T-helper 1 cell treated with Interleukin-12 subunit alpha and Interleukin-12 subunit beta and Interleukin-4 antibody, amounts not matched to agents 30 μg/mL and 1 μg/mL, for 36 hours (primary cell): Measurements from ENCODE around the gene INPP5A.

Experiments used
- H3K27ac Mint-ChIP-seq: one replicate; pipeline ENCODE4 v1.8.0; 2021; ENCODE audit warnings: mild to moderate bottlenecking, mixed read lengths
- H3K27me3 Mint-ChIP-seq: one replicate; pipeline ENCODE4 v1.8.0; 2021; ENCODE audit warnings: low read depth, mixed read lengths
- H3K36me3 Mint-ChIP-seq: one replicate; pipeline ENCODE4 v1.8.0; 2021; ENCODE audit warnings: low read depth, mixed read lengths
- H3K4me1 Mint-ChIP-seq: one replicate; pipeline ENCODE4 v1.8.0; 2021; ENCODE audit warnings: low read depth, mixed read lengths
- H3K4me3 Mint-ChIP-seq: one replicate; pipeline ENCODE4 v1.8.0; 2021; ENCODE audit warnings: mild to moderate bottlenecking, moderate library complexity, mixed read lengths
- H3K9me3 Mint-ChIP-seq: one replicate; pipeline ENCODE4 v1.8.0; 2021; ENCODE audit warnings: mixed read lengths

INPP5A gene

GRCh38 chr10:132688580-132689420 lies 151.2 kb downstream of the INPP5A start:
- H3K36me3 Mint-ChIP-seq = peaks cover 16% of the 10 kb centered on the region
- H3K4me3 Mint-ChIP-seq = no peak overlapping the region
- no peak overlapping the region for H3K27ac Mint-ChIP-seq
- peaks cover under 1% of the 10 kb centered on the region for H3K9me3 Mint-ChIP-seq
- peaks cover 10% of the 10 kb centered on the region for H3K4me1 Mint-ChIP-seq
- H3K27me3 Mint-ChIP-seq = no peaks in the 10 kb centered on the region

- Mint-ChIP-seq H3K27ac (no peak overlapping the region), H3K4me3 (no peak overlapping the region), H3K36me3 (peaks cover 21% of the 10 kb centered on the region), H3K4me1 (peaks cover 8% of the 10 kb centered on the region), H3K27me3 (no peaks in the 10 kb centered on the region), H3K9me3 (peaks cover 11% of the 10 kb centered on the region)
Observed at GRCh38 chr10:132689721-132690360, 152.3 kb downstream of the INPP5A start.

- H3K4me1 Mint-ChIP-seq = peaks cover 8% of the 10 kb centered on the region
- H3K4me3 Mint-ChIP-seq = no peak overlapping the region
- H3K27me3 Mint-ChIP-seq = no peaks in the 10 kb centered on the region
- H3K27ac Mint-ChIP-seq = no peak overlapping the region
- peaks cover 15% of the 10 kb centered on the region for H3K9me3 Mint-ChIP-seq
- H3K36me3 Mint-ChIP-seq = peaks cover 21% of the 10 kb centered on the region
Observed at GRCh38 chr10:132690401-132690800, 152.8 kb downstream of the INPP5A start.

- Mint-ChIP-seq H3K9me3 (peaks cover 17% of the 10 kb centered on the region), H3K27ac (no peak overlapping the region), H3K4me1 (peaks cover 13% of the 10 kb centered on the region), H3K4me3 (no peak overlapping the region), H3K36me3 (peaks cover 21% of the 10 kb centered on the region), H3K27me3 (no peaks in the 10 kb centered on the region)
Observed at GRCh38 chr10:132690821-132691610, 153.4 kb downstream of the INPP5A start.

GRCh38 chr10:132691711-132692153 lies 154.1 kb downstream of the INPP5A start:
- Mint-ChIP-seq H3K27ac (no peak overlapping the region), H3K36me3 (peaks cover 21% of the 10 kb centered on the region), H3K4me3 (no peak overlapping the region), H3K4me1 (peaks cover 19% of the 10 kb centered on the region), H3K27me3 (no peaks in the 10 kb centered on the region), H3K9me3 (peaks cover 17% of the 10 kb centered on the region)

DNA sequence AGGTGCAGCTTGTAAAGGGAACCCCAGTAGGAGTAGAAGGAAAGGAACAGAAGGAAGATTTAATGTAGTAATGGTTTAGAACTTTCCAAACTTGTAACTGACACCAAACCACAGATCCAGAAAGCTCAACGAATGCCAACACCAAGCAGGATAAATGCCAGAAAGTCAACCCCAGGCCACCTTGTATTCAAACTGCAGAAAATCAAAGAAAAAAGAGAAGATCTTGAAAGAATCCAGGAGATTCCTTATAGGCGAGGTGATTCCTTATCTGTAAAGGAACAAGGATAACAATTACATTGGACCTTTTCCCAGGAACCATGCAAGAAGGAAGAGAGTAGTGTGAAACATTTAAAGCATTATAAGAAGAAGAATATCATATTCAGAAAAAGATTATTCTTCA lies 154.7 kb downstream of the INPP5A start:
- peaks cover 19% of the 10 kb centered on the region for H3K4me1 Mint-ChIP-seq
- H3K27ac Mint-ChIP-seq = no peak overlapping the region
- peaks cover 21% of the 10 kb centered on the region for H3K36me3 Mint-ChIP-seq
- no peaks in the 10 kb centered on the region for H3K27me3 Mint-ChIP-seq
- H3K9me3 Mint-ChIP-seq = peaks cover 17% of the 10 kb centered on the region
- no peak overlapping the region for H3K4me3 Mint-ChIP-seq

DNA sequence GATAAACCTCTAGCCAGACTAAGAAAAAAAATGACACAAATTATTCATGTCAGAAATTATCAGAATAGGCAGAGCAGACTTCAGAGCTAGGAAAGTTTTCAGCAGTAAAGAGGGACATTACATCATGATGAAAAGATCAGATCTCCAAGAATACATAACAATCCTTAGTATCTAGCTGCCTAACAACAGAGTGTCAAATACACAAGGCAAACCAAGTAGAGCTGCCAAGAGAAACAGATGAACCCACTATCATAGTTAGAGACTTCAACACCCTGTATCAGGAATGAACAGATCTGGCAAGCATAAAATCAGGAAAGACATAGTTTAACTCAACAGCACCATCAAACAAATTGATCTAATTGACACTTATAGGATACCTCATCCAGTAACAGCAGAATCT lies 156.1 kb downstream of the INPP5A start:
- Mint-ChIP-seq H3K27me3 (no peaks in the 10 kb centered on the region), H3K9me3 (peaks cover 17% of the 10 kb centered on the region), H3K4me1 (peaks cover 19% of the 10 kb centered on the region), H3K27ac (no peak overlapping the region), H3K4me3 (no peak overlapping the region), H3K36me3 (peaks cover 23% of the 10 kb centered on the region)

GRCh38 chr10:132696204-132696603 lies 158.6 kb downstream of the INPP5A start:
- H3K4me1 Mint-ChIP-seq = peaks cover 19% of the 10 kb centered on the region
- no peak overlapping the region for H3K4me3 Mint-ChIP-seq
- H3K27me3 Mint-ChIP-seq = no peaks in the 10 kb centered on the region
- H3K36me3 Mint-ChIP-seq = peaks cover 17% of the 10 kb centered on the region
- peaks cover 17% of the 10 kb centered on the region for H3K9me3 Mint-ChIP-seq
- peak overlapping the region; percentile 5 for H3K27ac Mint-ChIP-seq

- Mint-ChIP-seq H3K27me3 (no peaks in the 10 kb centered on the region), H3K4me3 (no peak overlapping the region), H3K27ac (no peak overlapping the region), H3K4me1 (peaks cover 19% of the 10 kb centered on the region), H3K36me3 (peaks cover 14% of the 10 kb centered on the region), H3K9me3 (peaks cover 17% of the 10 kb centered on the region)
Observed at GRCh38 chr10:132696728-132697577, 159.4 kb downstream of the INPP5A start.

DNA sequence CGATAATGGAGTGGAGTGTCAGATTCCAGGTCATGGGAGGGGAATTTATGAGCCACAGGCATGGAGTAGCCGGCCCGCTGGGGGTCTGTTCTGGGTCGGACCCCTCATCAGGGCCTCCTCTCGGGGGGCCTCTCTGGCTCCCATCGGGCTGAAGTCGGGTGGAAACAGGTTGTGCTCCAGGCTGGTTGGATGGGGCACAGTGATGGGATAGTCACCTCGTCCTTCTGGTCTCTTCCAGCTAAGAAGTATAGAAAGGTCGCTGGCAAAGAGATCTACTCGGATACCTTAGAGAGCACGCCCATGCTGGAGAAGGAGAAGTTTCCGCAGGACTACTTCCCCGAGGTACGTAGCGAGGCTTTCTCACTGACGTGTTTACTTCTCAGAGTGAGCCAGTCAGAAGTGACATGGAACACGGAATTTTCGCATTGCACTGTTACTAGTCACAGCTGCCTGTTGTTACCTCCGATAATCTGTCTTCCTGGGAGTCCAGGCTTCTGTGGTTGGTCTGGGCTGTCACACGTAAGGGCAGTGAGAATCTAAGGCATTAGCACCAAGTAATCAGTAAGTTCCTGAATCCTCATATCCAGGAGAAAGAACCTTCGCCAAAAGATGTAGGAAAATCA lies 160.1 kb downstream of the INPP5A start:
- H3K36me3 Mint-ChIP-seq = peaks cover 13% of the 10 kb centered on the region

GRCh38 chr10:132698211-132698751 lies 160.7 kb downstream of the INPP5A start:
- H3K9me3 Mint-ChIP-seq = peaks cover 17% of the 10 kb centered on the region
- no peak overlapping the region for H3K4me3 Mint-ChIP-seq
- peaks cover 20% of the 10 kb centered on the region for H3K4me1 Mint-ChIP-seq
- no peaks in the 10 kb centered on the region for H3K27me3 Mint-ChIP-seq
- H3K36me3 Mint-ChIP-seq = peaks cover 12% of the 10 kb centered on the region
- H3K27ac Mint-ChIP-seq = no peak overlapping the region

More for the DNA sequence above, 160.1 kb downstream of the INPP5A start:
- Mint-ChIP-seq H3K4me3 (no peak overlapping the region), H3K9me3 (peaks cover 17% of the 10 kb centered on the region), H3K4me1 (peaks cover 20% of the 10 kb centered on the region), H3K27me3 (no peaks in the 10 kb centered on the region), H3K27ac (no peak overlapping the region)

GRCh38 chr10:132698761-132699391 lies 161.3 kb downstream of the INPP5A start:
- Mint-ChIP-seq H3K36me3 (peaks cover 14% of the 10 kb centered on the region), H3K27ac (no peak overlapping the region), H3K27me3 (no peaks in the 10 kb centered on the region), H3K4me3 (no peak overlapping the region), H3K4me1 (peaks cover 18% of the 10 kb centered on the region), H3K9me3 (peaks cover 16% of the 10 kb centered on the region)
